C1 segment of cervical spinal cord (tissue), 14 donors: Measurements from ENCODE around the gene EPHA1.

Experiments
- DNase-seq, 14 donors: peaks; one replicate each; lab custom pipeline; 2025; lab: John Stamatoyannopoulos, UW

Gene EPHA1

DNA sequence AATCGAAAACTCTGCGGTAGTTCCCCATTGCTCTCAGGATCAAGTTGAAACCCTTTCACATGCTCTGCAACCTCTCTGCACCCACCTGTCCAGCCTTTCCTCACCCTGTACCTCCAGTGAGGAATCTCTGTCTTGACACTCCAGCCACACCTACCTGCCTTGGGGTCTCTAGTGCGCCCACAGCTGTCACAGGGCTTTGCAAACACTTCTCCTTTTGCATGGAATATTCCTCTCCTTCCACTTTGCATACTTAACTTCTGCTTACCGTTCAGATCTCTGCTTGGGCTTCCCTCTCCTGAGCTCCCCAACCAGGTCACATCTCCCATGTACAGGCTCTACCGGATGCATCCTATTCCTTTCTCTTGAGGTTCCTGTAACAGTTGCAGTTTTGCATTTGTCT, 34.1 kb downstream of the EPHA1 start:
- no peak for DNase-seq

GRCh38 chr7:143373255-143373794, 35.3 kb downstream of the EPHA1 start:
- no peak for DNase-seq

DNA sequence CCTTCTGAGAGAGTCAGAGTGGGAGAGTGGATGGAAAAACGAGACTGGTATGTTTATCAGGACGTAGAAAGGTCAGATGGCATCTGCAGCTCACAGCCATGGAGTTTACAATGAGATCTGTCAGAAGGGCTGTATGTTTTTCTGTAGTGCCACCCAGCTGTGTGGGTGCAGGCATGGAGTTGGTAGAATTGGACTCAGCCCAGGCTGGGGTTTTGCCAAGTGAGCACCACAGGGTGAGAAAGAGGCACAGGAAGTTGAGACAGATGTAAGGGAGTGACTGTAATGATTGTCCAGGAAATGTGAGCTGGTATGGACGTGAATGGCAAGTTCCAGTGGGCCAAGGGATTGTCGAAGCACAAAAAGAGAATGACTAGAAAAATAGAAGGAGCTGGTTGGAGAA, 36.6 kb downstream of the EPHA1 start:
- peak in 11 of 14 donors; percentile 30 to 91 (median 54) for DNase-seq

DNA sequence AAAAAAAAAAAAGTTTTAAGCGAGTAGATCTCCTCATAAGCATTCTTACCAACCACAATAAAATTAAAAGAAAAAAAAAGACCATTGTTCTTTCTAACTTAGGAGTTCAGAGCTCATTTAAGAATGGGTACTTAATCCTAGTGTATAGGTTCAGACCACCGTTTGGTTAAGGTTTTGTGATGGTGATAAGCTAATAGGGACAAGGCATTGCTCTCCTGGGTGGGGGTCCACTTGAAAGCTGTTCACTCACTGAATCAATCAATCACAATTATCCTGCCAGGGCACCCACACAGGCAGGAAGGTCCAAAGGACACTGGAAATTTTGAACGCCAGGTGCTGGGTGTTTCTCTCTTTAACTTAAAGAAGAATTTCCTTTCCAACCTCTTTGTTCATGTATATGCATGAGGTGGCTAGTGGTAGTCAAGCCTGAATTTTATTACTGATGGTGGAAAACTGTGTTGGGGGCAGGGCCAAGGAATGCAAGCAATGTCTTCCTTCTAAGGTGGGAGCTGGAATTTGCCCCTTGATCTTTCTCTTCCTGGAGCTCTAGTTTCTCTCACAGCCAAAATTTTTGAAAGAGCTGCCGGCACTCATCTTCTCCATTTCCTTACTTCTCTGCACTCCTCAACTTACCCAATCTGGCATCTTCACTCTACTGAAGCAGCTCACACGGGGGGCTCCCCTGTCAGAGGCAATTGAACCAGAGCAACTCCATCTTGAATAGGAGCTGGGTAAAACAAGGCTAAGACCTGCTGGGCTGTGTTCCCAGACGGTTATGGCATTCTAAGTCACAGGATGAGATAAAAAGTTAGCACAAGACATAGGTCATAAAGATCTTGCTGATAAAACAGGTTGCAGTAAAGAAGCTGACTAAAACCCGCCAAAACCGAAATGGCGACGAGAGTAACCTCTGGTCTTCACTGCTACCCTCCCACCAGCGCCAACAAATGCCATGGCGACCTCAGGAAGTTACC, 38.7 kb downstream of the EPHA1 start:
- no peak for DNase-seq

DNA sequence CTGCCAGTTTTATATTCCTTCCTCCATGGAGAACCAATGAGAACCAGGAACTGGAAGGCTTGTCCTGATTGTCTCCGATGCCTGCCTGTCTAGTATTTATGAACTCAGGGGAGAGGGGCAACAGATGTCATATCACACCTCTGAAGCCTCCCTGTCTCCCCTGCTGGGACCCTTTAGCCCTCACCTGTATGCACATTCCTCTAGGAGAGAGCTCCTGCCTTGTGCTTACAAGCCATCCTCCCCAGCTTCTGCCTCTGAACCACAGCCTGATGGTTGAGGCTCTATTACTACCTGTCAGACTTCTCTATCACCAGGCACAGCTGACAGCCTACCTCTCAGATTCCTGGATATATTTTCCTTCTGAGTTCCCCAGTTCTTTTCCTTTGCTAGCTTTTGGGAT, 40.3 kb downstream of the EPHA1 start:
- no peak for DNase-seq

DNA sequence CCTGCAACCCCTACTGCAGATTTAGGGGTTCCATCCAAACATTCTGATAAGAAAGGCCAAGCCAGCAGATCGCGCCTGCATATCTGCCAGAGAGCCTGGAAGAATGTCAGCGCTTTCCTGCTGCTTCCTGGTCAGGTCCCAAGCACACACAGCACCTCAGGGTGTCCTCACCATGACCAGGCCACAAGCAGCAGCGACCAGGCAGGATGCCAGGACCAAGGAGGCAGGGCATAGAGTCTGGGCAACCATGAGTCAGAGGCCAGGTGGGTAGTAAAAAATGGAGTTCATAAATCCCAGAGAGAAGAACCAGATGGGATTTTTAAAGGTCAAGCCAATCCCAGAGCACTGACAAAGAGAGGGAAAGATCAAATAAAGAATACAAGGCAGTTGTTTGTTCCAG, 40.7 kb downstream of the EPHA1 start:
- peak in 1 of 14 donors; percentile 75 for DNase-seq

- DNase-seq: peak in 3 of 14 donors; percentile 45 to 61 (median 47)
Measured at GRCh38 chr7:143363016-143363937, 45.4 kb downstream of the EPHA1 start.

GRCh38 chr7:143362131-143363015, 46.3 kb downstream of the EPHA1 start, which contains the start of gene FAM131B:
Gene FAM131B (minus strand): TSS chr7:143362713. CDS start chr7:143362603, 110 bp downstream.
- DNase-seq: peak in 7 of 14 donors; percentile 43 to 71 (median 59)

GRCh38 chr7:143361552-143362130, 47.0 kb downstream of the EPHA1 start:
- DNase-seq: peak in 1 of 14 donors; percentile 70

GRCh38 chr7:143360788-143361551, 47.7 kb downstream of the EPHA1 start:
- peak in 7 of 14 donors; percentile 38 to 71 (median 53) for DNase-seq

DNA sequence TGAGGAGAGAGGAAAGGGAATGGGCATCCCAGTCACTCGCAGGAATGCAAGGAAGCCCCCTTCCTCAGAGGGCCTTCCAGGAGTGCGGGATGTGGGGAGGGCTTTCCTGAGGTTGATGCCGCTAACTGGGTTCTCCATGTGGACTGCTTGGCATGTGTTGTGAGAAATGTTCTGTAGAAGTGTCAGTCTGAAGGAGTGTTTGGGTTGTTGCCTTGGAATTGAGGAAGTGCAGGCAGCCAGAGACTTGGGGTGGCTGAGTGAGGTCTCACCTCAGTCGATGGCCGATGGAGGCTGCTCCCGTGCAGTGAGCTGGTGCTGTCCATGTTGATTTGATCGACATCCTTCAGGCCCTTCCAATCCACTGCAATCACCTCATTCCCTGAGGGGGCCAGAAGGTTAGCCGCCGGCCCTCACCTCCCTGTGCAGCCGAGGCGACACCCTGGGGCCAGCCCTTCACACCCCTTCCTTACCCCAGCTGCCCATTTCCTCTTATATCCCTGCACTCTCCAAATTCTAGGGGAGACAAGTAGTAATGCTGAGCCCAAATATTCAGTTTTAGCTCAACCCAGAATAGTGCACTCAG, 48.8 kb downstream of the EPHA1 start:
- DNase-seq: no peak

DNA sequence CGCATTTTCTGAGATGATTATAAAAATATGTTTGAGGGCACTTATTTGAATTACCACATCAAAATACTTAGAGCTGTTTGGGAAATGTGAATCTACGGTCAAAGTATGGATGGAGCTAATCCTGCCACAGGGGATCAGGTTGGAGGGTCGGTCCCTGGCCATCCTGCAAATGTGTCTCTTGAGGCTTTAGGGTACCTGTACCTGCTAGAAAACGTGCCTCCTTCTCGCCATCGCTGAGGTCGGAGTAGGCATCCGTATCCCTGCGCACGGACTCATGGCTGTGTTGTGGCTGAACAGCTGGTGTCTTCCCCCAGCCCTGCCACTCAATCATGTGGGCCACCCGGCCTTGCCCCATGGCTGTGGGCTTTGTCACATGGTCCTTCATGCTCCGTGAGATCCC, 50.0 kb downstream of the EPHA1 start:
- DNase-seq: no peak

- no peak for DNase-seq
Measured at GRCh38 chr7:143356414-143357050, 52.1 kb downstream of the EPHA1 start.

DNA sequence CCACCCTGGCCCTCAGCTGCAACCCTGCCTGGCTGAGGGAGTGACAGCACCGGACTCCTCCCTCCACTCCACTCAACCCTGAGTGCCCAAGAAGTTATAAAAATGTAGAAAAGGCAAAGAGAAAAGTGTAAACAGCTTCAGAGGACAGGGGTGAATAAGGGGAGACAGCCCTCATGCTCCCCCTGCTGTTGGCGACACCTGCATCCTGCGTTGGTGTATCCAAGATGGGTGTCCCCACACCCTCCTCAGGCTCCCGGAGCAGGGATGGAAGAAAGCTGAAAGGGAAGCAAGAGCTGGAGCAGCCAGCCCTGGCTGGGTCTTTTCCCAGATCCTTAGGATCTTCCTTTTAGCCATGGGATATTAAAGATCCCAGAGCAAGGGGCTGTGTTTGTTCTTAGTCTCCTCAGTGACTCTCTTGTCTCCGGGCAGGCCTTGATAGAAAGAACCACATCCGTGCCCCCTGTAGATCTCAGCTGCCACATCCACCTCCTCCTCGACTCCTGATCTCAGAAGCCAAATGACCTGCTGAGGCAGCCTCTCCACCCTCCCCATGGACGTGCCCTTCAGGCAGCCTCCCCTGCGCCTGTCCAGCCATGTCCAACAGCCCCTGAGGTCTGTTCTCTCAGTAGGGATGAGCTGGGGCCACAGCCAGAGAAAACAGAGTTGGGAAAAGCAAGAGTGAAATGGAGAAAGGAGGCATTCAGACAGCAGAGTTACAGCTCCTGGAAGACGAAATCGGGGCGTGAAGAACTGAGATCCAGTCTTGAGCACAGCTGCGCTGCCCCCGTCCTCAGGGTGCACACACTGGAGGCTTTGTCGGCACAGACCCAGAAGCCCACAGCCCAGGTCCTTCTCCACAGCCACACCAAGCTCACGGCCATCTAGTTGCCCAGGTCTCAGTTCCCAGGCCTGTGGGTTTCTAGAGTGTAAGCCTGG, 52.9 kb downstream of the EPHA1 start:
- DNase-seq: no peak

GRCh38 chr7:143354965-143355364, 53.7 kb downstream of the EPHA1 start:
- DNase-seq: no peak

DNA sequence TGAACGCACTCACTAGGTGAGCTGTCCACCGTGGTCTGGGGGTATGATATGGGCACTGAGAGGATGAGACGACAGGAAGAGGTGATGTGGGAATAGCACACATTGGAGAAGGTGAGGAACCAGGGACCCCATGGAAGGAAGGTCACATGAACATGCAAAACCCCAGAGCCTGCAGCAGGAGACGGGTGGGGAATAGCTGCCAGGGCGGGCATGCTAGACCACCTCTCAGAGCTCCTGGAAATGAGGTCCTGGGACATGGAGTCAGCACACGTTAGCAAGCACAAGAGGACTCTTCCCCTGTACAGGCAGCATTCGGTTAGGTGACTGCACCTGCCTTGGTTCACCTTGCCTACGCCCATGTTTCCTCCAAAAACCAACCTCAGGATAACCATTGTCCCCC, 54.3 kb downstream of the EPHA1 start:
- DNase-seq: no peak

DNA sequence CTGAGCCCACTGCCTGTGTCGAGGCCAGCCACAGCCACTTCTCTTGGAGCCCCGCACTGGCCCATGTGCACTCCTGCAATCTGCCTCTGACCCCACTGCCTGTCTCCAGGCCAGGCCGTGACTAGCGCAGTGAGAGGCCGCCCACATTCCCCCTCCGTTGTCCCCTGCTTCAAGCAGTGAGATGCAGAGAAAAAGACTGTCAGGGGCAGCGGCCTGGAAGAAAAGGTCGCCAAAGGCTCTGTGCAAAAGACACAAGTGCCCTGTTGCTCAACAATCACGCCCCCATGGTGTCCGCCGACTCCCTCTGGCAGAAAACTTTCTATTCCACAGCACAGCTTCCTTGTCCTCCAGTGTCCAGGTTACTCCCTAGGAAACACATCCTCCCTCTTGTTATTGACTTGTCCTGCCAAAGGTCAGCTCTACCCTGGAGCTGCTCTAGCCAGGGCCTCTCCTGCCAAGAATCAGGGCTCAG, 56.1 kb downstream of the EPHA1 start:
- DNase-seq: peak in 1 of 14 donors; percentile 12
